H1 (cell line): ENCODE data around the gene EEF1AKMT3.

Source experiments
- CTCF ChIP-seq, 3 experiments: IDR thresholded peaks; 1 replicate in 2 of 3; 2 replicates in 1 of 3; pipeline versions ENCODE4 v1.5.1 to v1.6.1; 2011; ENCODE audit warnings: low read length in 3 of 3, mild to moderate bottlenecking in 3 of 3, inconsistent platforms in 2 of 3, low read depth in 1 of 3, moderate library complexity in 1 of 3; ENCODE audit not compliant: insufficient read depth in 1 of 3; ENCODE audit errors: control extremely low read depth in 1 of 3
- MAFK ChIP-seq: IDR thresholded peaks from 2 replicates; pipeline ENCODE4 v1.6.1; 2012; ENCODE audit warnings: low read depth, mild to moderate bottlenecking, improper control_type of control experiment, low read length
- MAX ChIP-seq: IDR thresholded peaks from 2 replicates; pipeline ENCODE4 v1.6.1; 2012; ENCODE audit warnings: inconsistent platforms
- POLR2A ChIP-seq, 2 experiments: IDR thresholded peaks; 1 replicate in 1 of 2; 2 replicates in 1 of 2; pipeline ENCODE4 v1.6.1; 2011; ENCODE audit warnings: low read depth in 2 of 2, low read length in 2 of 2, mild to moderate bottlenecking in 2 of 2; ENCODE audit errors: control extremely low read depth in 1 of 2

GRCh38 chr12:57809425-57809824, 37.0 kb downstream of the EEF1AKMT3 start:
- no peak for TF ChIP-seq MAFK
- TF ChIP-seq MAX = no peak
- no peak for TF ChIP-seq CTCF (IDR thresholded peaks at IDR 0.05; ENCODE audit: control extremely low read depth in 1 of 3, insufficient read depth in 1 of 3, low read depth in 1 of 3, low read length in 3 of 3)
- no peak for TF ChIP-seq POLR2A (IDR thresholded peaks at IDR 0.05; ENCODE audit: control extremely low read depth in 1 of 2, low read depth in 2 of 2, low read length in 2 of 2)
